NCI-H748 (cell line): Measurements from ENCODE around the gene TRPV2.
A peak's percentile ranks its signal among the peaks of the same experiment; 100 is the strongest.
"Not testable (repeated sequence)": the region's sequence is repeated elsewhere in the genome, so short reads cannot be mapped to it uniquely, and the experiment has no call there.

ENCODE experiments used
- DNase-seq: peaks from one replicate; lab custom pipeline; 2025; ENCODE audit not compliant: unreplicated experiment; lab: John Stamatoyannopoulos, UW

TRPV2 gene

DNA sequence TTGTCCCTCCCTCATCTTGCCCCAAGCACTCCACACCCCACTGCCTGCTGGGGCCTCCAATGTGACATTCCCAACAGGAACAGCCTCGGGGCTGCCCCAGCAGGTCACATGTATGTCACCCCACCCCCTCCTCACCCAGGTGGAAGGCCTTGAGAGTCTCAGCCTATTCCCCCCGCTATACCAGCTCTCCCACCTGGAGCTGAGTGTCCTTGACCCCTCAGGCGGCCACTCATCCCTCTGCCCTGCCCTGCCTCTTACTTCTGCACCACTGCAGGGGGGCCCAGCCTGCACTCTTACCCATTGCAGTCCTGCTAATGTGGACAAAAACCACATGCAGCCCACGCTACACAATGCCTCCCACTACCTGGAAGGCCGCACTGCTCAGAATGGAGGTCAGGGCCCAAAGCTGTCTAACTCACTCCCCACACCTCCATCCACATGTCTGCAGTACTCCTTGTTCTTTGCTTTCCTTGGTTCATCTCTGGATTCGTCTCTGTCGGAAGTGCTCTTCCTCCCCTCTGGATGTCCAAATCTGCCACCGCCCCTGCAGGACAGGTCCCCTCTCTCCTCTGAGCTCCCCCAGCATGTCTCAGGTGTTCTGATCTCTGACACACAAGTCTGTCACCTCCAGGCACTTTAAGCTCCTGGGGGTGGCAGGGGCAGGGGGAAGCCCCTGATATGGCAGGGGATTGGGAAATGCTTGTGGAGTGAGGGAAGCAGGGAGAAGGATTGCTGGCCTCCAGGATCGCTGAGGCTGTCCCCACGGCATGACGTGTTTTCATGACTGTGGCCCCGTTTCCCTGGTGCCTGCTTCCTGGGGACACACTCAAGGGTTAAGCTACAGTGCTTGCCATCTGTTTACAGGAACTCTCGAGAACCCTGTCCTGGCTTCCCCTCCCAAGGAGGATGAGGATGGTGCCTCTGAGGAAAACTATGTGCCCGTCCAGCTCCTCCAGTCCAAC, 20.8 kb downstream of the TRPV2 start:
- no peak for DNase-seq

DNA sequence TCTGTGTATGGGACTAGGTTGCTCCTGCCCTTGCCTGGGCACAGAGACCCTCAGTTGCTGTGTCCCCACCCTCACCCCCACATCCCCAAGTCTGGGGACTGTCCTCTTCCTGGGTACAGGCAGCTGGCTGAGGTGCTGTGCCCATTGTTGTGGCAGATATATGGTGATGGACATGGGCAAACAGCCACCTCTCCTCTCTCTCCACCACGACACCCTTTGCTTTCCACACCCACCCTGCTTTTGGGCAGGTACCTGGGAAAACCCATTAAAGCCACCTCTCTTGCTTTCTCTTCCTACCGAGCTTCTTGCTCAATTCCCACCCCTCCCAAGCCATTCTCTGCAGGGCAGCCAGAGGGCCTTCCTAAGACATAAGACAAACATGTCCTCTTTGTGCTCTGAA, 21.7 kb downstream of the TRPV2 start:
- no peak for DNase-seq

DNA sequence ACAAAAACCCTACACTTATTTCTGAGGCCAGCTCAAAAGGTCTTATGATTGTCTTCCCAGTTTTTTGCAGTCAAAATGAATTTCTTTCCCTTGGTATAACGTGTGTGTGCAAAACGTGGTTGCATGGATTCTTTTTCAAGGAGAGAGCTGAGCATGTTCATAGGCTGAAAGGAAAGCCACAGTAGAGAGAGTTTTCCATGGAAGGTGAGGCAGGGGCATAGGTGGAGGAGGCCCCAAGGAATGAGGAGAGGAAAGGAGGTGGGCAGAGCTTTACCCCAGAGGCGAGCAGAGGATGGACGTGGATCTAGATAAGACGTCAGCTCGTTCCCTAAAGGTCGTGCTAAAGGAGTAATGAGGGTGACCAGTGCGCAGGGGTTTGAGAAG, 22.8 kb downstream of the TRPV2 start:
- DNase-seq: no peak

DNA sequence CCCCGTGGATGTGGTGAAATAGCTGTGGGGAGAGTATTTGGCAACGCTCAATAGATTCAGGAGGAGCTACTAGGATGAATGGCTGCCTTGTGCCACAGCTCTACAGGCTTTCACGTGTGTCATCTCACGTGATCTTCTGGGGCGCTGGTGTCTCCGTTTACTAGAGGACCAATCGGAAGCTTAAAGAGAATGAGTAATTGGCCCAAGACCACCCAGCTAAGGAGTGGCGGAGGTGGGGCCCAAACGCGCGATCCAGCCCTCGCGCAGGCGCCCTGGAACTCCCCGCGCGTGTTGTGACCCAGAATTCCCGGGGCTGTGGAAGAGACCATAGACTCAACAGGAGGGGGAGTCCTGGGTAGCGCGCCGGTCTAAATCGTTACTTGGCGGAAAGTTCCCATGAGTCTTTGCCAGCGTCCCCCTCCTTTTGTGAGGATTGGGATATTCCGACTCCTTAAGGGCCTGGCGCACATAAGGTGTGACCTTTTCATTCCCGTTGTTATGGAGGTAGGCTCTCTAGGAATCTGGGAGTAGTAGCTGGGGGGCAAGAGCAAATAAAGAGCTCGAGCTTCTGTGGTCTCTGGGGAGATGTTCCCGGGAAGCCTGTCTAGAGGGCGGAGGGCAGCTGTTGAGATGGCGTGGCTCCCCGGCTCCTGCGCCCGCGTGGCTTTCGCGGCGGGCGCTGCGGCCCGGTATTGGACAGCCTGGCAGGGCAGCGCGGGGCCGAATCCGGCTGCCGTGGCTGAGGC, 23.4 kb downstream of the TRPV2 start:
- DNase-seq: peak; percentile 100

DNA sequence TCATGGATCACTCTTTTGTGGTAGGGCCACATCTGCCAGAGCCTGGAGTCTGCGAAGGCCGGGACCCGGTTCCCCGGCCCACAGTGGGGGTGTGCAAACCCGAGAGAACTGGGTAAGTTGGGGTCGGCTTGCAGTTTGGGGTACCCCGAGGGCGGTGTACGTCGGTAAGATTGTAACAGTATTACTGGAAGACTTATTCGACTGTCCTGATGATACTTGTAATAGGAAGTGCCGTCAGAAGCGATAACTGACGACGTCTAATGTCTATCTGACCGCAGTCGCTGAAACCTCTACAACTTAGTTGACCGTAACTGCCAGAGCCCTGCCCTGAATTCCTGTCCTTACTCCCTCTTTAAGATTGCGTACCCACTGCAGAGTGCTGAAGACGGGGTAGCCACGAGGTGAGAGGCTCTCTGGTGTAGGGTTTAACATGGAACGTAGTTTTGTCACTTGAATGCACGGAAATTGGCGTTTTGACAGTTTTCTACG, 24.0 kb downstream of the TRPV2 start:
- peak; percentile 34 for DNase-seq

DNA sequence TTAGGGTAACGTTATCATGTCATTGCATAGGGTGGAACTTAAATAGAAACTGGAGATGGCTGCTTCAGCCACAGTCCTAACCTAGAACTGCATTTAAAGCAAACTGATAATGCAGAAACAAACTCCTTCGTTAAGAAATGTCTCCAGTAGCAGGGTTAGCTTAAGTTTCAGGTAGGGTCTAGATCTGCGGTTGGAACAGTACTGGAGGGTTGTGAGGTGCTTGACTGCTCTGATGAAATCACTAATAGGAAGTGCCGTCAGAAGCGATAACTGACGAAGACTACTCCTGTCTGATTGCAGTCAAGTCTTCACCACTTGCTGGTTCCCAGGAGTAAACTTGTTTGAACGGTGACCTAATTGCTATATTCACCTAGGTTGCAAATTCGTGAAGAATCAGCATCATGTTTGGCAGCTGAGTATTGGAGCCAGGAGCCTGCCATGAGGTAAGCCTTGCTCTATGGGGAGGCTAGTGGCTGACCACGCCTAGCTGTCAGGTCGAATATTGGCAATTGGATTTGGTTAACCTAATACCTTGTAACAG, 24.5 kb downstream of the TRPV2 start:
- DNase-seq: no peak

DNA sequence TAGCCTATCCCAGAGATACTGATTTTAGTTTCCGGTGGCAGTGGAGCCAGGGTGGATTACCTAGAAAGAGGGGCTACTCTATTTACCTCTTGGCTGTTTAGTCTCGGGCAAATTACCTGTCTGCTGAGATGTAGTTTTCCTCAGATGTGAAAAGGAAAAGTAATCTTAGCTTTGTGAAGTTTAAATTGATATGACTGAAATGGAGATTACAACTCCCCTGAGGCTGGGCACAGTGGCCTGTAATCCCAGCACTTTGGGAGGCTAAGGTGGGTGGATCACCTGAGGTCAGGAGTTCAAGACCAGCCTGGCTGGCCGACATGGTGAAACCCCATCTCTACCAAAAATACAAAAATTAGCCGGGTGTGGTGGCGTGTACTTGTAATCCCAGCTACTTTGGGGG, 25.0 kb downstream of the TRPV2 start:
- not testable (repeated sequence) for DNase-seq

DNA sequence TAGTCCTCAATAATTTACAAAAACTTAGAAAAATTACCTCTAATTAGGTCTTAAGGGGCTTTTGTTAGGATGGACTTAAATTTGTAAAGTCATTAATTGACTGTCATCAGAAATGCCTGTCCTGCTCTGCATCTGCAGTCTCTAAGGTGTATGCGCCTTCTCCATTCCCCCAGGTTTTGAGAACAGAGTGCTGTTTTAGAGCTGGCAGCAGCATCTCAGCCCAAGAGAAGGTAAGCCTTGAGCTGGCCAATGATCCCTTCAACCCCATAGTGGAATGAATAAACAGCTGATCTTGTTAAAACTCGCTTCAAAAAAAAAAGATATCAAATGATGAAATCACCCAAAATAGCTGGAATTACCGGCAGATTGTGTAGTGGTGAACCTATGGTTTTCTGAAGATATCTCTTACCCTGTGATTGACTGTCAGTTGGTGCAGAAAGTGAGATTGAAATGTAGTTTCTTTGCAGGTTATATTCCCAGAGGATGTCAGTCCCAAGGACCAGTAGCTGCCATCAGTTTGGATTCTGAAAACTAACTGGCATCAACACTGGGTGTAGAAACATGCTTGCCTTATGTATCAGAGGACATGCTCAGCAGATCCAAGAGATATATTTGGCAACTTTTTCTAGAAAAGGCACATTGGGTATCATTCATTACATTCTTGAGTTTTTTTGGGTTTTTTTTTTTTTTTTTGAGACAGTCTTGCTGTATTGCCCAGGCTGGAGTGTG, 25.7 kb downstream of the TRPV2 start:
- no peak for DNase-seq

DNA sequence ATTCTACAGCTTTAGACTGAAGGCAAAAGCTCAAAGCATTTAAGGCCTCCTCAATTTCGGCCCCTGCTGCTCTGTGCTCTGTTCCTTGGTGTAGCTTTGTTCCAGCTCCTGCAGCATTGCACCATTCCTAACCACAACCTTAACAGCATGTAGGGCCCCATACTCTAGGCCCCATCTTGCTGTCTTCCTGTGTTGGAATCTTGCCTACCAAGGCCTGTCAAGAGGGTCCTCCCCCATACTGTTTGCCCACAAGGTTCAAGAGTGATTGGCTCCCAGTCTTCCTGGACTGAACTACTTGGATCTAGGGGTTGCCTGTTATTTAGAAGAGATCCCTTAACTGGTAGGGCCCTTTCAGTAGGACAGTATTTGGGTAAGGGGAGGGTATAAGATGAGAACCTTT, 26.8 kb downstream of the TRPV2 start:
- no peak for DNase-seq

DNA sequence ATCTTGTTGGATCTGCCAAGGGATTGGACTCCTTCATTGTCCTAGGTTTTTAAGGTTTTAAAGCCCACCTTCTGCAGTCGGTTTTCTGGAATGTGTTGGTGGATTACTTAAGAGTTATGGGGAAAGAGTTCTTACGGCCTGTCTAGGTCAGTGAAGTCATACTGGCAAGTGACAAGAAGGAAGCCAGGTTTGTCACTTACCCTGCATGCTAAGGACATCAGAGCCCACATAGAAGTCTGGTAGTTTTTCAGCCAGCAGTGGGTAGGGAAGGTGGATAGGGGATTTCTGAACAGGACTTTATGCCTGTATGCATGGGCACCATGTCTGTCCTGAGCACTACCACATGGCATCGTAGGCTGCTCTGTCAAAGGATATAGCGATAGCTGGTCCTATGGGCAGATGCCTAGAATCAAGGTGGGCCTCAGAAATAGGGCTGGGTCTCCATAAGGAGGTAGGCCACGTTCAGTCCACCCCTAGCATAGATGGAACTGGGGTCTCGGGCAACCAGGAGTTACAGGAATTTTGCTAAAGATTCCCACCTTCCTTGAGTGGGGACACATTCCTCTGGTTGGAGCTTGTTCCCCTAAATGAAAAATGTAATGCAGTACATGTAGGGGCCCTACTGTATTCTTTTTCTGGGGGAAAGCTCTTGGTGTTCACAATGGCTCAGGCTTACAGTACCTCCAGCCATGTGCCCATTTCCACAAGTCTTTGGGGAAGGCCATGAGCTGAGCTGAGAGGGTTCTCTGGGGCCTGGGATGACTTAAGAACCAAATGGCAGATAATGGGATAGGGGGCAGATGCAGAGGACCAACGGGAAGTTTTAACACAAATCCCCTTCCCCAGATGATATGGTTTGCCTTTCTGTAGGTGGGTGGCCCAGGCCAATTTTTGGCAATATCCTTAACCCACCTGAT, 27.5 kb downstream of the TRPV2 start:
- DNase-seq: no peak

DNA sequence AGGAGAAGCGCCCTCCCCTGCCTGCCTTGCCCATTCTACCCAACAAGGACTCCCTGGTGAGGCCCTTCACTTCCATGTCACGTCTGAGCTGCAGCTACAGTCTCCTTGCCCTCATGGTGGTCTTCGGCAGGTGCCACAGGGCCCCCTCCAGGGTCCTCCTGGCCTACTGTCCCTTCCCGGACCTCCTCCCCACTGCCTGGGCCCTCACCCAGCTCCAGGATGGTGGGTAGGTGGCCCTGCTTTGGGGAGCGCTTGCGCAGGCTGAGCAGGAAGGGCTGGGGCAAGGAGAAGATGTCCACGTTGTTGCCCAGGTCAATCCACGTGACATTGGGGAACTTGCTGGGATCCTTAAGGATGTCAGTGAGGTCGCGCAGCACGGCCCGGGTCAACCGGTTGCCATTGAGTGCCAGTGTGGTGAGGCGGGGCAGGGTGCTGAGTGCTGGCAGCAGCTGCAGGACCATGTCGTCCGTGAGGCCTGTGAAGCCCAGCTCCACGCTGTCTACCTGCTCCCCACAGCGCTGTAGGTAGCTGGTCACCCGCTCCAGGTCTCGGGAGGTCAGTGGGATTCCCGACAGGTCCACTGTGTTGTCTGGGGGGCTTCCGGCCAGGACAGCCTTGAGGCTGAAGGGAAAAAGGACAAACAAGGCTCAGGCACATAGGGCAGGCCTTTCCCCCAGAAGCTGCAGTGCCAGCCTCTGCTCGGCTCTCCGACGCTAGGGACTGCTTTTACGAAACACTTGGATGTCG, 28.3 kb downstream of the TRPV2 start:
- no peak for DNase-seq

DNA sequence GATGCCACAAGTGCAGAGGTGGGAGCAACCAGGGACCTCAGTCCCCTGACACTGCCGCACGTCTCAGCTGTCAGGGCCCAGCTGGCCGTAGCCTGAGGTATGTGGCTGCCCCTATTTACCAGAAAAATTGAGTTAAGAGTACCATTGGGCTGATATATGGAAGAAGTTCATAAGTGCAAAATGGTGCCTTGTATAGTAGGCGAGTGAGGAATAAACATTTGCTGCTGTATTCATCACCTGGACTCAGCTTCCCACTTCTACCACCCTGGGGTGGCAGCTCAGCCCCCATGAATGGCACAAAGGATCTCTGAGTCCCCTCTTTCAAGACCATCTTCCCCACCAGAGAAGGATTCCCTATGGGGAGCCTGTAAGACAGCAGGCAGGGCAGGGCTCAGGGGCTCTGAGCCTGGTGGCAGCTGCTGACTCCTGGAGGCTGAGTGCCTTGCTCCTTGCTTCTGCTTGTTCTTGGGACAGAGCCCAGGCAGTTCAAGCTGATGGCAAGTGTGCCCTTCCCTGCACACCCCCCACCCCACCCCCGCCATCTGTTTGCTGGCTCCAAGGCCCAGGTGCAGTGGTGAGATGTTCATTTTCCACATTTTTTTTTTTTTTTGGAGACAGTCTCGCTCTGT, 29.0 kb downstream of the TRPV2 start:
- no peak for DNase-seq

DNA sequence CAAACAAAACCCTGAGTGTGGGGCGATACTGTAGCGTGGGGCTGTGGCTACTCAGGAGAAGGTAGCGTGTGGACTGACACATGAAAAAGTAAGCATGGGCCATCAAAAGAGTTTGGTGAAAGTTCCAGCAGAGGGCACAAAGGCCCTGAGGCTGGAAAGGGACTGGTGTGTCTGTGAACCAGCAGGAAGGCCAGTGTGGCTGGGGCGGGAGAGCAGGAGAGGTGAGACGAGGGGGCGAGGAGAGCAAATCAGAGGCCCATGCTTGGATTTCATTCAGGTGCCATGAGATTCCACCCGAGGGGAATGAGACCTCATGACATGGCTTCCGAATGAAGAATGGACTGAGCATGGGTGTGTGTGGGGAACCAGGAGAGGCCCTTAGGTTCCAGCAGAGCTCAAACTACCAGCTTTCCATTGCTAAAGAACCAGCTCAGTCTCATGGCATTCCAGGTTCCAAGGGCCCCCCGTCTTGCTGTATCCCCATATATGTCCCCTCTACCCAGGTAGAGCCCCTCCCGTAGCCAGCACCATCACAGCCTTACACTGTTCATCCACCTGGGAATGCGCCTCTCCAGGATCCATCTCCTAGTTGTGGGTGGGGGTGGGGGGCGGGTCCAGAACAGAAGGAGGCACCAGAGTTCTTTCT, 31.1 kb downstream of the TRPV2 start:
- DNase-seq: no peak

DNA sequence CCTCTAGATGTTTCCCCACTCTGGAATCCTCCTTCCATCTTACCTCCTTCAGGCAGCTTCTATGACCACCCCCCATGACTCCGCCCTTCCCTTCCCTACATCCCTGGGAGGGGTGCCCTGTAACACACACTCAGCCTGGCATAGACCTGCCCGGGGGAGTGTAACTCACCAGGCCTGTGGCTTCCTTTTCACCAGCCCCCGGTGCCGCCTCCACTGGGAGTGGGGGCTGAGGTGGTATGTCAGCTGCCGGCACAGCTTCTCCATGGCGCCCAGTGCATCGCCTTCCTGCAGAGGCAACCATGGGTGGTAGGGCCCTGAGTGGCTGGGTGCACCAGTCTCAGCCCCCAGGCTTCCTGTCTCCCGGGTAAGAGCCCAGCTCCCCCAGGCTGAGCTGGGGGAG, 32.3 kb downstream of the TRPV2 start:
- no peak for DNase-seq

DNA sequence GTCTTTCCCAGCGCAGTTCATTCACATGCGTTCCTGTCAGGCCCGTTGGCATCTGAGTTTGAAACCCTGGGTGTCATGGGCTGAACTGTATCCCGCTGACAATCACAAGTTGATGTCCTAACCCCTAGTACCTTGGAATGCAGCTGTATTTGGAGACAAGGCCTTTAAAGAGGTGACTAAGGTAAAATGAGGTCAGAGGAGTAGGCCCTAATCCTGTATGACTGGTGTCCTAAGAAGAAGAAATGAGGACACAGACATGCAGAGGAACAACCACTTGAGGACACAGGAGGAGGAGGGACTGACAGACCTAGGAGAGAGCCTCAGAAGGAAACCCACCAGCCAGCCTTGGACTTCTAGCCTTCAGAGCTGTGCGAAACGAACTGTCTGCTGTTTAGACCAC, 33.1 kb downstream of the TRPV2 start:
- DNase-seq: no peak

DNA sequence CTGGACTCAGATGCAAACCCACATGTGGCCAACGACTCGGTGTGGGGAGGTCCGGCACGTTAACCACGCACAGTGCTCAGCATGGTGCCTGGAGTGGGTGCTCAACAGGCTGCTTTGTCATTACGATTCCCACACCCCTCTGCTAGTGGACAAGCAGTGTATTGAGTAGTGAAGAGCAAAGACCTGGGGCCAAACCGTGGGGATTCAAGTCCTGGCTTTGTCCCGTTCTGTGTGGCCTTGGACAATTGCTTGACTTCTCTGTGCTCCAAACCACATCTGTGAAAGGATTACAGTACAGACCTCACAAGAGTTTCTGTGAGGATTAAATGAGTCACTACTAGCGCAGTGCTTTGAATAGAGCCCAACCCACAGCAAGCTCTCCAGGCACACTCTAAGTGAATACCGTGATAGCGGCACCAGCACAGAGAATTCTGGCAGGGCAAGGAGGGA, 33.8 kb downstream of the TRPV2 start:
- DNase-seq: no peak

DNA sequence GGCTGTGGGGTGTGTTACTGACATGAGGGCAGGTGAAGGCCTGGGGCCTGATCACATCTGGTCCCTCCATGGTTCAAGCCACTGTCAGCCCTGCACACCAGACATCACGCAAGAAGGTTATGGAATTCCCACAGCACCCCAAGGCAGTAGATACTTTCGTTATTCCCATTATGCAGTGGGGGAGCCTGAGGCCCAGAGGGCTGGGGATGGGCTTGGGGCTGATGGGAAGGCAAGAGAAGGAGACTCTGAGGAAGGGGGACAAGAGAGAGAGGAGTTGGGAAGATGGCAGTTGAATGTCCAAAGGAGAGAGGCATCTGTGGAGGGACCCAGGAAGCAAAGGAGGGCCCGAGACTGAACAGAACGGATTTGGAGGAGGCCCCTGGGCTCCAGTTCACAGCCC, 34.7 kb downstream of the TRPV2 start:
- no peak for DNase-seq

DNA sequence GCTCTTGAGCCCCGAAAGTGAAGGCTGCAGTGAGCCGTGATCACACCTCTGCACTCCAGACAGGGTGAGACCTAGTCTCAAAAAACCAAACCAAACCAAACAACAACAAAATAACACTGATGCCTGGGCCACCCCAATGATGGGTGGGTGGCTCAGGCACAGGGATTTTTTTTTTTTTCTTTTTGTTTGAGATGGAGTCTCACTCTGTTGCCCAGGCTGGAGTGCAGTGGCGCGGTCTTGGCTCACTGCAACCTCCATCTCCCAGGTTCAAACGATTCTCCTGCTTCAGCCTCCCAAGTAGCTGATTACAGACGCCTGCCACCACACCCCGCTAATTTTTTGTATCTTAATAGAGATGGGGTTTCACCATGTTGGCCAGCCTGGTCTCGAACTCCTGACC, 36.9 kb downstream of the TRPV2 start:
- DNase-seq: not testable (repeated sequence)
